ENCODE results near the gene CALN1.
"Not testable (repeated sequence)": the region's sequence is repeated elsewhere in the genome, so short reads cannot be mapped to it uniquely, and the experiment has no call there.

Gene CALN1

GRCh38 chr7:72412121-72412618 is at the start of gene CALN1:
Gene CALN1 (minus strand): TSS chr7:72412338.
- H3K27ac ChIP-seq (ENCODE audit: low read depth, low read length); H3K9ac ChIP-seq (ENCODE audit: low read length); H3K4me1 ChIP-seq (ENCODE audit: control insufficient read depth, insufficient read depth, low read length); H3K4me3 ChIP-seq (ENCODE audit: low read length); H3K36me3 ChIP-seq (ENCODE audit: control insufficient read depth, insufficient read depth, low read length); H3K27me3 ChIP-seq (ENCODE audit: control insufficient read depth, insufficient read depth, low read length): not testable (repeated sequence)

- H3K36me3 ChIP-seq (ENCODE audit: control insufficient read depth, insufficient read depth, low read length), result no peaks in the 10 kb centered on the region
- no peak overlapping the region for H3K27ac ChIP-seq (ENCODE audit: low read depth, low read length)
- no peak overlapping the region for H3K9ac ChIP-seq (ENCODE audit: low read length)
- H3K4me1 ChIP-seq (ENCODE audit: control insufficient read depth, insufficient read depth, low read length), result no peaks in the 10 kb centered on the region
- H3K27me3 ChIP-seq (ENCODE audit: control insufficient read depth, insufficient read depth, low read length), result no peaks in the 10 kb centered on the region
- no peak overlapping the region for H3K4me3 ChIP-seq (ENCODE audit: low read length)
Measured at GRCh38 chr7:72453471-72453870, 41.3 kb upstream of the CALN1 start.

DNA sequence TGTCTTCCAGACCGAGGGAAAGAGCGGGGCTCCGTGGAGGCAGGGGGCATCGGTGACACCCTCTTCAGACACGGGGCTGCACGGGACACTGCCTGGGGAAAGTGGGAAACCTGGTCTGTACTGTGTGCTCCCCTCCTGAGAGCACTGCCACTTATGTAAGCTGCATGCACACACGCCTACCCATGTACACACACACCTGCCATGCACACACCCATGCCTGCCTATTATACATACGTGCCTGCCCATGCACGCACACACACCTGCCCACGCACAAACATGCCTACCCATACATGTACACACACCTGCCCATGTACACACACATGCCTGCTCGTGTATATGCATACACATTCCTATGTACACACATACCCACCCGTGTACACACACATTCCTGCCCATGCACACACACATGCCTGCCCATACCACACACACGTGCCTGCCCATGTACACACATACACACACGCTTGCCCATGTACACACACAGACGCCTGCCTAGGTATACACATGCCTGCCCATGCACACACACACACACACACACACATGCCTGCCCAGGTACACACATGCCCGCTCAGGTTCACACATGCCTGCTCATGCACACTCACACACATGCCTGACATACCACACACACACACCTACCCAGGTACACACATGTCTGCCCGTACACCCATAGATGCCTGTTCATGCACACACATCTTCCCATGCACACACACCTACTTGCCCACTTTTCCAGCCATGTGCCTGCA is 35.5 kb upstream of the CALN1 start:
- H3K27ac ChIP-seq (ENCODE audit: low read depth, low read length), result no peak overlapping the region
- no peaks in the 10 kb centered on the region for H3K36me3 ChIP-seq (ENCODE audit: control insufficient read depth, insufficient read depth, low read length)
- no peak overlapping the region for H3K4me3 ChIP-seq (ENCODE audit: low read length)
- no peaks in the 10 kb centered on the region for H3K4me1 ChIP-seq (ENCODE audit: control insufficient read depth, insufficient read depth, low read length)
- peaks cover 3% of the 10 kb centered on the region for H3K27me3 ChIP-seq (ENCODE audit: control insufficient read depth, insufficient read depth, low read length)
- no peak overlapping the region for H3K9ac ChIP-seq (ENCODE audit: low read length)

DNA sequence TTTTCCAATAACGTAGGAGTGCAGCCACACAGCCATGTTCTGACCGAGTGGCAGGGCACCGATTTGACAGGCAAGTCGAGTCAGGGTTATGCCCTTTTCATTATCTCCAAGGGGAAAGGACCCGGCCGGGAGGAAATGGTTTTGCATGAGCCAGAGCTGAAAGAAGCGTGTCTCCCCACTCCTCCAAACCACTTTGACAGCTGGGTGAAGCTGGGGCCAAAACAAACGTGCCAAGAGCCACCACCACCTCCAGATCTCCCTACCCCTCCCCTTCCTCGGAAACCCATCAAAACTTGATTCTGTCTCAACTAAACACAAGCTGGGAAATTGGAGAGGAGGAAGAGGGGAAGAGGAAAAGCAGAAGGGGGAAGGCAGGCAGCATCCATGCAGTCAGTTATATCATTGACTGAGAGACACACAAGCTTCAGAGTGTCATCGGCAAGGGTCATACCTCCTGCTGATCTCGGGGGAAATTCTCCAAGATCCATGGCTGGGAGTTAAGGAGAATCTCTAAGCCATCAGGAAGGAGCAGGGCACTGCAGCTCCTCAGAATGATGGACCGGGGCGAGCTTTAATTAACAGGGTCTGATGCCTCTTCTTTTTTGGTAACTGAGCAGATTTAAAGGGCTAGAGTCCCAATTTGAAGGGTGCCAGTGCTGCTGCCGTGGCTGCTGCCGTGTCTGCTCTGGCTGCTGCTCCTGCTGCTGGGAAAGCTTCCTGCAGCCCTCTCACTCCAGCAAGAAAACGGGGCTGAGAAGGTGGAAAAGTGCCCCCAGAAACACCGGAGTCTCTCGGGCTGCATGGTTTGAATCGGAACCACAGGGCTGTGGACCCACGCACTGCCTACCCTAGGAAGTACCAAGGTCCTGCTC is 34.7 kb upstream of the CALN1 start:
- H3K36me3 ChIP-seq (ENCODE audit: control insufficient read depth, insufficient read depth, low read length), result no peaks in the 10 kb centered on the region
- peaks cover 3% of the 10 kb centered on the region for H3K27me3 ChIP-seq (ENCODE audit: control insufficient read depth, insufficient read depth, low read length)
- H3K4me1 ChIP-seq (ENCODE audit: control insufficient read depth, insufficient read depth, low read length), result no peaks in the 10 kb centered on the region
- H3K4me3 ChIP-seq (ENCODE audit: low read length), result no peak overlapping the region
- H3K27ac ChIP-seq (ENCODE audit: low read depth, low read length), result no peak overlapping the region
- H3K9ac ChIP-seq (ENCODE audit: low read length), result no peak overlapping the region

GRCh38 chr7:72446131-72446530 is 34.0 kb upstream of the CALN1 start:
- no peak overlapping the region for H3K4me3 ChIP-seq (ENCODE audit: low read length)
- H3K27ac ChIP-seq (ENCODE audit: low read depth, low read length), result no peak overlapping the region
- no peak overlapping the region for H3K9ac ChIP-seq (ENCODE audit: low read length)
- H3K4me1 ChIP-seq (ENCODE audit: control insufficient read depth, insufficient read depth, low read length), result no peaks in the 10 kb centered on the region
- no peaks in the 10 kb centered on the region for H3K36me3 ChIP-seq (ENCODE audit: control insufficient read depth, insufficient read depth, low read length)
- peaks cover 3% of the 10 kb centered on the region for H3K27me3 ChIP-seq (ENCODE audit: control insufficient read depth, insufficient read depth, low read length)

DNA sequence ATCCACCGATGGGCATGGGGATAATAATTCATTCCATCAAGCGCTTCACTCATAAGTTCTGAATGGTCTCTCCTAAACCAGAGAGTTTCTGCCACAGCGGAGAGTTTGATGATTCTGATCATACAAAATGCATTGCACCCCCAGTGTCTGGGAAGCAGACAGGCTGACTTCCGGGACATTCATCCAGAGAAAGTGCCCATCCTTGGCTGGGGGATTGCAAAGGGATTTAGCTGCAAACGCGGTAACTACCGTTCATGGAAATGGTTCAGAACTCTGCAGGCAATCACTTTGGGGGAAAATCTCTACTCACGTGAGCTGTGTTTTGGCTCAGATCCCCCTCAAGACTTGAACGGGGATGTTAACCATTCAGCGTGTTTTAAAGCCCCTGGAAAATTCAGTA is 33.4 kb upstream of the CALN1 start:
- Histone ChIP-seq H3K27me3 (ENCODE audit: control insufficient read depth, insufficient read depth, low read length) (peaks cover 3% of the 10 kb centered on the region), H3K9ac (ENCODE audit: low read length) (no peak overlapping the region), H3K4me1 (ENCODE audit: control insufficient read depth, insufficient read depth, low read length) (no peaks in the 10 kb centered on the region), H3K27ac (ENCODE audit: low read depth, low read length) (no peak overlapping the region), H3K4me3 (ENCODE audit: low read length) (no peak overlapping the region), H3K36me3 (ENCODE audit: control insufficient read depth, insufficient read depth, low read length) (no peaks in the 10 kb centered on the region)

- Histone ChIP-seq H3K36me3 (ENCODE audit: control insufficient read depth, insufficient read depth, low read length) (no peaks in the 10 kb centered on the region), H3K27me3 (ENCODE audit: control insufficient read depth, insufficient read depth, low read length) (peaks cover 3% of the 10 kb centered on the region), H3K27ac (ENCODE audit: low read depth, low read length) (no peak overlapping the region), H3K9ac (ENCODE audit: low read length) (no peak overlapping the region), H3K4me3 (ENCODE audit: low read length) (no peak overlapping the region), H3K4me1 (ENCODE audit: control insufficient read depth, insufficient read depth, low read length) (no peaks in the 10 kb centered on the region)
Measured at GRCh38 chr7:72445075-72445474, 32.9 kb upstream of the CALN1 start.

- no peaks in the 10 kb centered on the region for H3K36me3 ChIP-seq (ENCODE audit: control insufficient read depth, insufficient read depth, low read length)
- peaks cover 3% of the 10 kb centered on the region for H3K27me3 ChIP-seq (ENCODE audit: control insufficient read depth, insufficient read depth, low read length)
- no peaks in the 10 kb centered on the region for H3K4me1 ChIP-seq (ENCODE audit: control insufficient read depth, insufficient read depth, low read length)
- no peak overlapping the region for H3K27ac ChIP-seq (ENCODE audit: low read depth, low read length)
- H3K4me3 ChIP-seq (ENCODE audit: low read length), result no peak overlapping the region
- H3K9ac ChIP-seq (ENCODE audit: low read length), result no peak overlapping the region
Measured at GRCh38 chr7:72444026-72444776, 32.1 kb upstream of the CALN1 start.

DNA sequence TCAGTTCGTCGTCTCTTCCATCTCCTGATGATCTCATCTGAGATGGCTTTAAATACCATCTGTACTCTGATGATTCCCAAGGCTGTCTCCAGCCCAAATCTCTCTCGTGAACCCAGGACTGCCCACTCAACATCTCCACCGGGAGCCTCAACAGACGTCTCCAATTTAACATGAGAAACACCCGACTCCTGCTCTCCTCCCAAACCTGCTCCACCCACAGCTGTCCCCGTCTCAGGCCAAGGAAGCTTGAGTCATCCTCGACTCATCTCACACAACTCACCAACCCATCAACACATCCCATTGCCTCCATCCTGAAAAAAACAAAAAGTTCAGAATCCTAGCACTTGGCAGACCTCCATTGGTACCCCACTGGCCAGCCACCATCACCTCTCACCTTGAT is 29.7 kb upstream of the CALN1 start:
- no peak overlapping the region for H3K4me3 ChIP-seq (ENCODE audit: low read length)
- no peak overlapping the region for H3K27ac ChIP-seq (ENCODE audit: low read depth, low read length)
- H3K9ac ChIP-seq (ENCODE audit: low read length), result no peak overlapping the region
- H3K27me3 ChIP-seq (ENCODE audit: control insufficient read depth, insufficient read depth, low read length), result no peaks in the 10 kb centered on the region
- no peaks in the 10 kb centered on the region for H3K4me1 ChIP-seq (ENCODE audit: control insufficient read depth, insufficient read depth, low read length)
- no peaks in the 10 kb centered on the region for H3K36me3 ChIP-seq (ENCODE audit: control insufficient read depth, insufficient read depth, low read length)

DNA sequence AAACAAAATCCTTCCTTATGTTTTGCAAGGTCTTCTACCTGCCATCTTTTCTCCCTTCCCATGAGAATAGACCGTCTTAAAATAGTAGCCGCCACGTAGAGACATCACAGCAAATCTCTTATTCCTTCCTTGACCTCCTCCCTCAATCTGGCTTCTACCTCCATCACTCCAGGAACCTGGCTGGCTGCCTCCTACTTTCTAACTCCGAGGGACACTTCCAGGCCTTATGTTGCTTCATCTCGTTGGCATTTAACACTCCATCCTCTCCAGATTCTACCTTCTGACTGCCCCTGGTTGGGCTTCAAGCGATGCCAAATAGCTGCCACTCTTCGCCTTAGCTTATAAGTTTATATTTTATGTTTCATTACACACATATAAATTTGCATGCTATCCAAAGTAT is 26.4 kb upstream of the CALN1 start:
- no peak overlapping the region for H3K27ac ChIP-seq (ENCODE audit: low read depth, low read length)
- no peaks in the 10 kb centered on the region for H3K27me3 ChIP-seq (ENCODE audit: control insufficient read depth, insufficient read depth, low read length)
- H3K9ac ChIP-seq (ENCODE audit: low read length), result no peak overlapping the region
- no peaks in the 10 kb centered on the region for H3K4me1 ChIP-seq (ENCODE audit: control insufficient read depth, insufficient read depth, low read length)
- H3K4me3 ChIP-seq (ENCODE audit: low read length), result no peak overlapping the region
- H3K36me3 ChIP-seq (ENCODE audit: control insufficient read depth, insufficient read depth, low read length), result no peaks in the 10 kb centered on the region

DNA sequence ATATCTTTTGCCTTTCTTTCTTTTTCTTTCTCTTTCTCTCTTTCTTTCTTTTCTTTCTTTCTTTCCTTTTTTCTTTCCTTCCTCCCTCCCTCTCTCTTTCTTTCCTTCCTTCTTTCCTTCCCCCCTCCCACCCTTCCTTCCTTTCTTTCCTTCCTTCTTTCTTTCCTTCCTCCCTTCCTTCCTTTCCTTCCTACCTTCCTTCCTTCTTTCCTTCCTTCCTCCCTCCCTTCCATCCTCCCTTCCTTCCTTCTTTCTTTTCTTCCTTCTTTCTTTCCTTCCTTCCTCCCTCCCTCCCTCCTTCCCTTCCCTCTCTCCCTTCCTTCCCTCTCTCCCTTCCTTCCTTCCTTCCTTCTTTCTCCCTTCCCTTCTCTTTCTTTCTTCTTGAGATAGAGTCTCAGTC is 25.5 kb upstream of the CALN1 start:
- H3K4me3 ChIP-seq (ENCODE audit: low read length), result no peak overlapping the region
- H3K27me3 ChIP-seq (ENCODE audit: control insufficient read depth, insufficient read depth, low read length), result no peaks in the 10 kb centered on the region
- H3K36me3 ChIP-seq (ENCODE audit: control insufficient read depth, insufficient read depth, low read length), result no peaks in the 10 kb centered on the region
- no peak overlapping the region for H3K9ac ChIP-seq (ENCODE audit: low read length)
- H3K4me1 ChIP-seq (ENCODE audit: control insufficient read depth, insufficient read depth, low read length), result no peaks in the 10 kb centered on the region
- no peak overlapping the region for H3K27ac ChIP-seq (ENCODE audit: low read depth, low read length)

GRCh38 chr7:72437061-72437585 is 25.0 kb upstream of the CALN1 start:
- Histone ChIP-seq H3K27me3 (ENCODE audit: control insufficient read depth, insufficient read depth, low read length) (no peaks in the 10 kb centered on the region), H3K4me1 (ENCODE audit: control insufficient read depth, insufficient read depth, low read length) (no peaks in the 10 kb centered on the region), H3K36me3 (ENCODE audit: control insufficient read depth, insufficient read depth, low read length) (no peaks in the 10 kb centered on the region), H3K4me3 (ENCODE audit: low read length) (no peak overlapping the region), H3K27ac (ENCODE audit: low read depth, low read length) (no peak overlapping the region), H3K9ac (ENCODE audit: low read length) (no peak overlapping the region)

Measured in rectal smooth muscle tissue (tissue), 1 donor.